Mesendoderm (in vitro differentiated cells): ENCODE results near the gene RBM15B.

Experiments
- DNase-seq: peaks from one replicate; pipeline ENCODE4 v3.0.0; 2013
- H2AK5ac ChIP-seq: 2 replicates; pipeline ENCODE4 v1.6.1; 2013; ENCODE audit warnings: low read length, inconsistent platforms
- H2BK120ac ChIP-seq: 2 replicates; pipeline ENCODE4 v1.6.1; 2013; ENCODE audit warnings: low read depth, mild to moderate bottlenecking, low read length, moderate library complexity, mixed read lengths
- H2BK15ac ChIP-seq: replicated peaks from 2 replicates; pipeline ENCODE4 v1.6.1; 2013; ENCODE audit warnings: low read depth, mild to moderate bottlenecking, moderate library complexity
- H2BK5ac ChIP-seq: 2 replicates; pipeline ENCODE4 v1.6.1; 2013; ENCODE audit warnings: low read length, inconsistent platforms
- H3K18ac ChIP-seq: 2 replicates; pipeline ENCODE4 v1.6.1; 2013; ENCODE audit warnings: mild to moderate bottlenecking, low read length, mixed read lengths
- H3K23ac ChIP-seq: one replicate; pipeline ENCODE4 v1.6.1; 2013; ENCODE audit warnings: low read length
- H3K27ac ChIP-seq: 2 replicates; pipeline ENCODE4 v1.5.1; 2013; ENCODE audit warnings: low read depth, mild to moderate bottlenecking, inconsistent platforms, low read length, moderate library complexity
- H3K27me3 ChIP-seq: 2 replicates; pipeline ENCODE4 v1.6.1; 2013; ENCODE audit warnings: low read length, control low read depth, mild to moderate bottlenecking, inconsistent platforms; ENCODE audit not compliant: insufficient read depth, poor library complexity
- H3K36me3 ChIP-seq: 2 replicates; pipeline ENCODE4 v1.6.1; 2013; ENCODE audit warnings: low read length, inconsistent platforms; ENCODE audit not compliant: control insufficient read depth, insufficient read depth
- H3K4ac ChIP-seq: one replicate; pipeline ENCODE4 v1.6.1; 2013; ENCODE audit warnings: low read depth, mild to moderate bottlenecking, low read length, moderate library complexity
- H3K4me1 ChIP-seq: 2 replicates; pipeline ENCODE4 v1.6.1; 2013; ENCODE audit warnings: low read depth, low read length, inconsistent platforms; ENCODE audit not compliant: control insufficient read depth
- H3K4me2 ChIP-seq: 2 replicates; pipeline ENCODE4 v1.6.1; 2013; ENCODE audit warnings: low read length
- H3K4me3 ChIP-seq: 2 replicates; pipeline ENCODE4 v1.5.1; 2013; ENCODE audit warnings: mild to moderate bottlenecking, low read length
- H3K56ac ChIP-seq: one replicate; pipeline ENCODE4 v1.6.1; 2013; ENCODE audit warnings: low read length
- H3K79me1 ChIP-seq: 2 replicates; pipeline ENCODE4 v1.6.1; 2013; ENCODE audit warnings: low read length, inconsistent platforms
- H3K79me2 ChIP-seq: 2 replicates; pipeline ENCODE4 v1.6.1; 2013; ENCODE audit warnings: mild to moderate bottlenecking, low read length; ENCODE audit not compliant: control insufficient read depth, insufficient read depth
- H3K9ac ChIP-seq: 2 replicates; pipeline ENCODE4 v1.6.1; 2013; ENCODE audit warnings: low read length, inconsistent platforms
- H4K5ac ChIP-seq: one replicate; pipeline ENCODE4 v1.6.1; 2013; ENCODE audit warnings: low read length
- H4K8ac ChIP-seq: one replicate; pipeline ENCODE4 v1.6.1; 2013; ENCODE audit warnings: low read depth, mild to moderate bottlenecking, control low read depth, low read length, moderate library complexity
- WGBS: extraction: QIAGEN DNeasy Blood & Tissue Kit; methylation state at CpG from one replicate; pipeline ENCODE4 v1.1.7; 2013; ENCODE audit warnings: low lambda C conversion rate, missing lambda C conversion rate; ENCODE audit not compliant: insufficient coverage; ENCODE audit errors: extremely low coverage; 5-methylcytosine and 5-hydroxymethylcytosine counted together

RBM15B gene

GRCh38 chr3:51373658-51374421, 17.2 kb upstream of the RBM15B start:
- Histone ChIP-seq H3K4me1 (no peaks in the 10 kb centered on the region), H3K79me2 (no peaks in the 10 kb centered on the region), H4K8ac (no peak overlapping the region), H2BK15ac (no peak overlapping the region), H3K79me1 (no peaks in the 10 kb centered on the region), H3K4ac (no peak overlapping the region), H3K4me3 (no peak overlapping the region), H3K23ac (no peak overlapping the region), H2BK5ac (no peak overlapping the region), H3K56ac (no peak overlapping the region), H3K9ac (no peak overlapping the region), H3K27ac (no peak overlapping the region), H2BK120ac (no peak overlapping the region), H3K4me2 (no peak overlapping the region), H3K18ac (no peak overlapping the region), H3K27me3 (no peaks in the 10 kb centered on the region), H4K5ac (no peak overlapping the region), H3K36me3 (no peaks in the 10 kb centered on the region), H2AK5ac (no peak overlapping the region)
- DNase-seq = no peak
- no CpG with 5 or more reads among the region's 5 CpGs for WGBS

- Histone ChIP-seq H2BK120ac (no peak overlapping the region), H3K23ac (no peak overlapping the region), H3K36me3 (no peaks in the 10 kb centered on the region), H3K27ac (no peak overlapping the region), H3K56ac (no peak overlapping the region), H2BK15ac (no peak overlapping the region), H3K4me3 (no peak overlapping the region), H3K27me3 (no peaks in the 10 kb centered on the region), H3K4ac (no peak overlapping the region), H4K5ac (no peak overlapping the region), H3K18ac (no peak overlapping the region), H3K79me1 (no peaks in the 10 kb centered on the region), H2BK5ac (no peak overlapping the region), H2AK5ac (no peak overlapping the region), H3K4me1 (no peaks in the 10 kb centered on the region), H3K9ac (no peak overlapping the region), H4K8ac (no peak overlapping the region), H3K79me2 (no peaks in the 10 kb centered on the region), H3K4me2 (no peak overlapping the region)
- DNase-seq = no peak
- WGBS = no CpG with 5 or more reads among the region's 11 CpGs
These were observed 16.6 kb upstream of the RBM15B start for GRCh38 chr3:51374456-51374855.

- Histone ChIP-seq H3K4me2 (no peak overlapping the region), H2BK5ac (no peak overlapping the region), H3K4ac (no peak overlapping the region), H2BK15ac (no peak overlapping the region), H2AK5ac (no peak overlapping the region), H3K79me1 (no peaks in the 10 kb centered on the region), H3K18ac (no peak overlapping the region), H3K9ac (no peak overlapping the region), H2BK120ac (no peak overlapping the region), H3K27ac (no peak overlapping the region), H3K79me2 (no peaks in the 10 kb centered on the region), H3K27me3 (no peaks in the 10 kb centered on the region), H4K5ac (no peak overlapping the region), H3K4me1 (no peaks in the 10 kb centered on the region), H3K4me3 (no peak overlapping the region), H4K8ac (no peak overlapping the region), H3K56ac (no peak overlapping the region), H3K36me3 (no peaks in the 10 kb centered on the region), H3K23ac (no peak overlapping the region)
- DNase-seq = no peak
These were observed 15.9 kb upstream of the RBM15B start for GRCh38 chr3:51375136-51375535.

- no peak overlapping the region for H2AK5ac ChIP-seq
- H4K8ac ChIP-seq = no peak overlapping the region
- no peak overlapping the region for H3K56ac ChIP-seq
- no peak overlapping the region for H3K23ac ChIP-seq
- H3K4ac ChIP-seq = no peak overlapping the region
- DNase-seq = no peak
- no CpG with 5 or more reads among the region's 8 CpGs for WGBS
- H3K27ac ChIP-seq = no peak overlapping the region
- no peaks in the 10 kb centered on the region for H3K27me3 ChIP-seq
- H3K79me2 ChIP-seq = no peaks in the 10 kb centered on the region
- H3K79me1 ChIP-seq = no peaks in the 10 kb centered on the region
- no peak overlapping the region for H3K18ac ChIP-seq
- H3K4me1 ChIP-seq = no peaks in the 10 kb centered on the region
- no peak overlapping the region for H3K9ac ChIP-seq
- no peak overlapping the region for H3K4me2 ChIP-seq
- no peak overlapping the region for H4K5ac ChIP-seq
- no peak overlapping the region for H3K4me3 ChIP-seq
- H2BK120ac ChIP-seq = no peak overlapping the region
- H2BK15ac ChIP-seq = no peak overlapping the region
- no peak overlapping the region for H2BK5ac ChIP-seq
- no peaks in the 10 kb centered on the region for H3K36me3 ChIP-seq
These were observed 15.5 kb upstream of the RBM15B start for GRCh38 chr3:51375571-51375970.

DNA sequence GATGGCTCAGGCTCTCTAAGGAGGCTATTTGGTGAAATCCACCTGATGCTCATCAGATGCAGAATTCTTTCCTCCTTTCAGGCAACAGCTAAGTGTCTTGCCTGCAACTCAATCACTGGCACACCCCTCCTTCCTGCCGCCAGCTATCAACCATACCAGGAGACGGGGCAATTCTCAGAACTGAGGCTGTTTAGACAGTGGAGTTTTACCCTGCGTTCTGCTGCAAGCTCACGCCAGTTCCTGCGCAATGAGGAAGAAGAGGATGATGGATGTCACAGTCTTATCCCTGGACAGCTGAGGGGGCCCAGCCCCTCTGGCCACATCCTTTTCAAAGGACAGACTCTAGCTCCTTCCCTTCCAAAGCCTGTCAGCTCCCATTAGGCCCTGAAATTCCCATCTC, 13.0 kb upstream of the RBM15B start:
- Histone ChIP-seq H2BK5ac (no peak overlapping the region), H3K4me2 (no peak overlapping the region), H3K18ac (no peak overlapping the region), H3K36me3 (no peaks in the 10 kb centered on the region), H4K5ac (no peak overlapping the region), H3K56ac (no peak overlapping the region), H2BK15ac (no peak overlapping the region), H2BK120ac (no peak overlapping the region), H4K8ac (no peak overlapping the region), H3K27me3 (no peaks in the 10 kb centered on the region), H3K23ac (no peak overlapping the region), H2AK5ac (no peak overlapping the region), H3K4me1 (no peaks in the 10 kb centered on the region), H3K79me1 (no peaks in the 10 kb centered on the region), H3K4ac (no peak overlapping the region), H3K27ac (no peak overlapping the region), H3K4me3 (no peak overlapping the region), H3K79me2 (no peaks in the 10 kb centered on the region), H3K9ac (no peak overlapping the region)
- WGBS = no CpG with 5 or more reads among the region's 5 CpGs
- DNase-seq = no peak

GRCh38 chr3:51378726-51379125, 12.4 kb upstream of the RBM15B start:
- Histone ChIP-seq H3K79me1 (no peaks in the 10 kb centered on the region), H3K36me3 (no peaks in the 10 kb centered on the region), H3K79me2 (no peaks in the 10 kb centered on the region), H3K27me3 (no peaks in the 10 kb centered on the region), H3K23ac (no peak overlapping the region), H2BK15ac (no peak overlapping the region), H2AK5ac (no peak overlapping the region), H3K56ac (no peak overlapping the region), H3K4me1 (no peaks in the 10 kb centered on the region), H4K5ac (no peak overlapping the region), H2BK120ac (no peak overlapping the region), H3K18ac (no peak overlapping the region), H3K27ac (no peak overlapping the region), H3K4me3 (no peak overlapping the region), H3K4me2 (no peak overlapping the region), H4K8ac (no peak overlapping the region), H3K9ac (no peak overlapping the region), H2BK5ac (no peak overlapping the region), H3K4ac (no peak overlapping the region)
- WGBS = no CpG with 5 or more reads among the region's 2 CpGs
- DNase-seq = no peak
